HG02973 (cell line): ENCODE measurements around the gene COG7.
"Not testable (repeated sequence)": the region's sequence is repeated elsewhere in the genome, so short reads cannot be mapped to it uniquely, and the experiment has no call there.

ENCODE experiments used
- ATAC-seq: cut with Tn5 transposase; IDR thresholded peaks from one replicate; pipeline ENCODE4 v1.9.1; 2021; ENCODE audit warnings: moderate library complexity; ENCODE audit not compliant: unreplicated experiment

Gene COG7

GRCh38 chr16:23414731-23415130 is 38.3 kb downstream of the COG7 start:
- no peak for ATAC-seq

DNA sequence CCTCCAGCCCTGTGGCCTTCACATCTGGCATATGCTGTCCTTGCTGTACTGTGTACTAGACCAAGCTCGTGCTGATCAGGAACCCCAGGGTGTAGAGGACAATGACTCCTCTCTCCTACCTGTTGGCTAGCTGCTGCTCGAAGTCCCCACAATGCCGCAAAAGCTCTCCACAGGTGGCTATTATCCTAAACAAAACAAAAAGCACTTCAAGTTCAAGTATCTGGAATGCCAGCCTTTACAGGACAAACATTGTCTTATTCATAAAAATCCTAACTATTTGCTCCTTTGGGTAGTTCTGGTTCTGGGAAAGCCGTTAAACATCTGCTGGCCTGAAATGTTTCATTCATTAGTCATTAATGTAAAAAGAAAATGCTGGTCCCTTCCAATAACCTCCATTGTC is 42.8 kb downstream of the COG7 start:
- ATAC-seq, result no peak

DNA sequence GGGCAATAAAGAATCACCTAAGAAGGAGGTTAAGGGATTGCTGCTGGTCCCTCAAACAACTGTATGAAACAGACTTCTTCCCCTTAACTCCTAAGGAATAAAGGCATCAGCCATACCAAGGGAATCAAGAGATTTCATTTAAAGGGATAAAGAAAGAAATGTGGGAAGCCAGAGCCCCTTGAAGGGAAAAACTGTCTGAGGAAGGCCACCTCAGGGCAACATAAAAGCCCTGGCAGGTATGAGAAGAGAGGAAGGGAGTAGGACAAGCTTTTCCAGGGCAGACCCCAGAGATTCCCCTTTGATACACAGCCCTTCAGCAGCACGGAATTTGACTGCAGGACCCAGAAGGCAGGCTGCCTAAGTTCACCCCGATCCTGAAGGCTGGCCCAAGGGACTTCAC is 43.5 kb downstream of the COG7 start:
- ATAC-seq, result no peak

GRCh38 chr16:23408823-23409298 is 44.1 kb downstream of the COG7 start:
- no peak for ATAC-seq

DNA sequence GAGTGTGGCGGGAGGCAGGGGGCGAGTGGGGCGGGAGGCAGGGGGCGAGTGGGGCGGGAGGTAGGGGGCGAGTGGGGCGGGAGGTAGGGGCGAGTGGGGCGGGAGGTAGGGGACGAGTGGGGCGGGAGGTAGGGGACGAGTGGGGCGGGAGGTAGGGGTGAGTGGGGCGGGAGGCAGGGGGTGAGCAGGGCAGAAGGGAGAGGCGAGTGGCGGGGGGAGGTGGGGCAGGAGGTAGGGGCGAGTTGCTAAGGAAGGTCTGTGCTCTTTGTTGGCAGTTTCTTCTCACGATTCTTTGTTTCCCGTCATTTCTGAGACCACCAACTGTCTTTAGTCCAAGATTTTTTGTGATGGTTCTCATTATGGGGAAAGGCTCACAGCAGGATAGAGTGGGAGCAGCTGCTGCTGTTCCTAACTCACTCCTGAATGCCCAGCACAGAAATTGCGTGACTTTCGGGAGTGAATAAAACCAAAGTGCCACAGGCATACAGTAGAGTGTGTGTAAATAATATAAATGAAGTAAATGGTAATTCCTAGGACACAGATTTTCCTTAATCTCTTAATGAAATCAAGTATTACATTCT is 44.7 kb downstream of the COG7 start:
- ATAC-seq, result no peak

DNA sequence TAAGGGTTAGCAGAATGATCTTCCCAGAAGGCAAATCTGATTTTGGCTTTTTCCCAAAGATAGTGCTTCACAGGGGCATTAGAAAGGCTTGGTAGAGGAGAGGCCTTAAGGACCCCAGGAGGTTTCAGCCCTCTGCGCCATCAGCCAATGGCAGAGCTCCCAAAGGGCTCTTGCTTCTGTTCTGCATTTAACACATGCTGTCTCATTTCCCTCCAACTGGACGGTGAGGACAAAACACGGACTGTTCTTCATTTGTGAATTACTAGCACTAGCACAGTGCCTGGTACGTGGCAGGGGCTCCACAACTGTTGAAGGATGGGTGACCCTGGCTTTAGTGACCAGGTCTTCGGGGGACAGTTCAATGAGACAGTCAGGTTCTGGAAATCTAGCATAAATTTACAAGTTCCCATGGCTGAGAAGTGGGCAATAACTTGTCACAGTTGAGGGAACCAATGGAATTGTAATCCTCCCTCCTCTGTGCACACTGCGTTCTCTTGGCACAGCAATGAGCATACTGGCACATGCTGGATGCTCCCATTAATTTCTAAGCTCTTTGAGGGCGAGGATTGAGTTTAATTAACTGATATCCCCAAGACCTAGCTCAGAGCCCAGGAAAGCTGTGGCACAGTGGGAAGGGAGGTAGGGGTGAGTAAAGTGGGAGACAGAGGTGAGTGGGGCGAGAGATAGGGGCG is 45.4 kb downstream of the COG7 start:
- ATAC-seq, result no peak

DNA sequence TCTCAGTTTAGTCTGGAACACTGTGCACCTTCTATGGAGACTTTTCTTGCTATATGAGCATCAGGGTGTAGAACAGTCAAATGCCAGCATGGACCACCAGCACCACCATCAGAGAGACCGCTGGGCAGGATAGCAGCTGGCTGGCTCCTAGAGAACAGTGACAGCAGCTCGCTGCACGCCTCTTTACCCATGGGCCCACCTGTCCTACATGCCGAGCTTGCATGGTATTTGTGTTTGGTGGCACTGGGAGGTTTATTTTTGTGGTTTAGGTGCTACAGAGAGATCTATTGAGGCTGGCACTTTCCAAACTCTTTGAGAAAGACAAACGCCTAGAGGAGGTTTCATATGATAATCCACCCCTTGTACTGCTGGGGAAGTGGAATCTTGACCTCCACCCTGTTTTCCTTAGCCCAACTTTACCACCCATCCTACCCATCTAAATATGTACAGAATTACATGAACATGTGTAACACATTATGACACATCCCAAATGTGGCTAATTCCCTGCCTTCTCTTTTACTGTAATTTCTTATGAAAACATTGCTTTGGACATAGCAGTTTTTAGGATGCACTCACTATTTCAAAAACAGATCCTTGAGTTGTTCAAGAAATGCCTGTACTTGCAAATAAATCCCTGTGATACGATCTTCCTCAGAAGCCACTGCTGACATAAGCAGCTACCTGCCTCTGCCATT is 46.3 kb downstream of the COG7 start:
- ATAC-seq, result no peak

GRCh38 chr16:23406024-23406423 is 47.0 kb downstream of the COG7 start:
- no peak for ATAC-seq

GRCh38 chr16:23403547-23403946 is 49.4 kb downstream of the COG7 start:
- ATAC-seq, result no peak

DNA sequence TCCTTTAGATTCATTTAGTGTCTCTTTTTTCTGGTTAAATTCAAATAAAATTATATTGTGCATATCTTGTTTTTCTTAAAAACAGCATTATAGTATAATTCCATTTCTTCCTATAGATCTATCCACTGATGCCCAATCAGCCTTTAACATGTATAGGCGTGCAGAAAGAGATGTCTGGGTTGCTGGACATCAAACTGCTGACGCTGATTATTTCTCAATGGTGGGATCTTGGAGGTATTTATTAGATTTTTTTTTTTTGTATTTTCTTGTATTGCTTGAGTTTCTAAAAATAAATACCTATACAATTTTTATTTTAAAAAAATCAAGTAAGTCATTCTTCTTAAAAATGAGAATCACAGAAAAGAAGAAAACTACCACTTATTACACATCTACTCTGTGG is 50.9 kb downstream of the COG7 start:
- no peak for ATAC-seq

DNA sequence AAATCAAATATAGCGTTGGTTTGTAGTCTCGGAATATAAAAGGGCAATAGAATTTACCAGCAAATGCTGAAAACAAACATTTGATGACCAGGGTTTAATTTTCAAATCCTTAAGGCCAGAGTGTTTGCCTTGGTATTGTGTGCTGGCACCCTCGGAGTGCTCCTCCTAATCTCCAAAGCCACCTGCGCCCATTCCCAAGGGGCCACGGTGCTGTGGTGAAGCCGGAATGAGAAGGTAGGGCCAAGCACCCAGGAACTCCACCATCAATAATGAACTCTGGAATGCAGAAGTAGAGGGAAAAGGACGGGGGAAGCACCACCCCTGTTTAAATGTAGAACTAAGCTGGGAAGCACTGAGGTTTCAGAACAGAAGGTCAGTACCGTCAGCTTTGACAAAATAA is 51.9 kb downstream of the COG7 start:
- ATAC-seq, result no peak

GRCh38 chr16:23400447-23400846 is 52.5 kb downstream of the COG7 start:
- not testable (repeated sequence) for ATAC-seq

- ATAC-seq, result no peak
These were observed 53.8 kb downstream of the COG7 start for GRCh38 chr16:23398987-23399805.

DNA sequence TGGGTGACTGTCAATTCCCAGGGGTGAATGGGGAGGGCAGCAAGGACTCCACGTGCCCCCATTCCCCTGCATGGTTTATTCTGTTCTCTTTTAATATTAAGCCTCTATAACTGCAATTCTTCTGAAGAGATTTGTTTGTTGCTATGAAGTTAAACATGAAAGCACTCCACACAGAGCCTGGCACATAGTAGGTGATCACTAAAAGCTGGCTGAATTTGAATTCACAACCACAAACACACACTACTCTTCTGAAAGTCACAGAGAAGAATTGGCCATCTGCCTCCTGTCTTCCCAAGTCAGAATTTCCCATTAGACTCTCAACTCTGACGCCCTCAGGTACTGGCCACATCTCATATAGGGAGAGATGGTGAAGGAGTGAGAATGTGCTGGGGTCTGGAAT is 55.5 kb downstream of the COG7 start:
- no peak for ATAC-seq

- ATAC-seq, result no peak
These were observed 57.3 kb downstream of the COG7 start for GRCh38 chr16:23395732-23396131.

DNA sequence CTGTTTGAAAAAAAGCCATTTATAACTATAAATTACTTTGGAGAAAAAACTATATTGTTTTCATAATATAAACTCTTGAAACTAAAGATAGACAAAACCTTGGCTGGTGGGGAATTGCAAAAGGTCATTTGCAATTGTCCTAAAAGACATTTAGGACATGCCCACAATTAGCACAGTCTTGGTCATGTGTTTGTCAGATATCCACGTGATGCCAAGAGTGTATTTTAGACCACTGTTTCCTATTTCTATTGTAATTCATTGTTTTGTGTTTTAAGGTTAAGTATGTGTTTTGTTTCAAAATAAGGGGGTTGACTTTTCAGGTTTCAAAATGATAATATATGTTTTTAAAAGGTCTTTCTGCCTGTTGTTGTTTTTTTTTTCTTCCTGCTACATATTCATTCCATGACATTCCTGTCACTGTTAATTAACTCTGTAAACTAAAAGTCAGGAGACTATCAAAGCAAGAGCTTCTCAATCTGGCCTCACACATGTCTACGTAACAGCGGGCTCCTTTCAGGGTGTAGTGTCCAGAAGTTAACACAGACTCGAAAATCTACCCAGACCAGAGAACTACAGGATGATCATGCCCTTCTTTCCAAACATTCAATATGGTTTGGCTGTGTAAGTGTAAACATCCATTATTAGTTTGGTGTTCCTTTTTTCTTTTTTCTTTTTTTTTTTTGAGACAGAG is 58.7 kb downstream of the COG7 start:
- no peak for ATAC-seq

GRCh38 chr16:23392223-23392600 is 60.8 kb downstream of the COG7 start:
- no peak for ATAC-seq

- no peak for ATAC-seq
These were observed 61.4 kb downstream of the COG7 start for GRCh38 chr16:23391381-23392222.

DNA sequence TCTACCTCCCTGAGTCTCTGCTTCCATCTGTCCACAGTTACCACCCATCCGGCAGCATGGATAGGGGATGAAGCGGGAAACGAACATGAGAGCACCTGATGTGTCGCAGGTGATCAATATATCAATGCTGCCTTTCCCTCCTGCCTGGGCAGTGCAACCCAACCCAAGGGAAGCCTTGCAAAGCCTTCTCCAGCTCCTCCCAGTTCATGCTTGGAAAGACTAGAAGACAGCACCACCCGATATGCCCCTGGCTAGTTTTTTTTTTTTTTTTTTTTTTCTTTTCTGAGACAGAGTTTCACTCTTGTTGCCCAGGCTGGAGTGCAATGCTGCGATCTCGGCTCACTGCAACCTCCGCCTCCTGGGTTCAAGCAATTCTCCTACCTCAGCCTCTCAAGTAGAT is 63.1 kb downstream of the COG7 start:
- not testable (repeated sequence) for ATAC-seq

GRCh38 chr16:23389201-23389600 is 63.8 kb downstream of the COG7 start:
- ATAC-seq, result no peak
